Lower leg skin (tissue), 3 donors: Measurements from ENCODE around the gene FBXO40.

Experiments
- CTCF ChIP-seq, 3 donors: fragments of 450-650 bp; IDR thresholded peaks; one replicate each; pipeline ENCODE4 v1.5.1; 2016; ENCODE audit warnings: antibody characterized with exemption in 3 of 3, mild to moderate bottlenecking in 3 of 3, moderate library complexity in 2 of 3
- POLR2A ChIP-seq, 2 donors: fragments of 450-650 bp; IDR thresholded peaks; one replicate each; pipeline ENCODE4 v1.6.1; 2016 to 2017; ENCODE audit warnings: antibody characterized with exemption in 2 of 2, mild to moderate bottlenecking in 1 of 2, moderate library complexity in 1 of 2

GRCh38 chr3:121584418-121584817 is 8.8 kb upstream of the FBXO40 start:
- no peak for TF ChIP-seq CTCF (IDR thresholded peaks at IDR 0.05)
- TF ChIP-seq POLR2A (IDR thresholded peaks at IDR 0.05) = no peak
